SKM-1 treated with dmso at 0.1 percent for 144 hours (cell line): Measurements from ENCODE around the gene ETV3L.
"Not testable (repeated sequence)": the region's sequence is repeated elsewhere in the genome, so short reads cannot be mapped to it uniquely, and the experiment has no call there.

Source experiments
- DNase-seq: peaks from one replicate; lab custom pipeline; 2025; ENCODE audit not compliant: unreplicated experiment; lab: John Stamatoyannopoulos, UW

ETV3L gene

GRCh38 chr1:157084720-157085119 lies 14.9 kb downstream of the ETV3L start:
- DNase-seq, result no peak

GRCh38 chr1:157081707-157082106 lies 17.9 kb downstream of the ETV3L start:
- no peak for DNase-seq

DNA sequence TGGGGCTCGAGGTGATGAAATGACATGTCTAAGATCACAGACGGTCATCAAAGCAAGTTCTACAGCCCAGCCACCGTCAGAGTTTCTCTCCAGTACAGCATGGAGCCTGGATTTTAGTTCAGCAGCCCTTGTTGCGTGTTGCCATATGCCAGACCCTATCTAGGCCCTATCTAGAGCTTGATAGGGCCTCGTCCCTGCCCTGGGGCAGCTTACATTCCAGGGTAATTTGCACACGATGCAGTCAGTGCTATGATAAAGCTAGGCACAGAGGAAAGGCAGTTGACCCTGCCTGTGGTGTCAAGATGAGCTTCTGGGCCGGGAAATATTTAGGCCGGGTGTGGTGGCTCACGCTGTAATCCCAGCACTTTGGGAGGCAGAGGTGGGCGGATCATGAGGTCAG lies 18.9 kb downstream of the ETV3L start:
- no peak for DNase-seq

GRCh38 chr1:157077394-157077793 lies 22.2 kb downstream of the ETV3L start:
- no peak for DNase-seq

DNA sequence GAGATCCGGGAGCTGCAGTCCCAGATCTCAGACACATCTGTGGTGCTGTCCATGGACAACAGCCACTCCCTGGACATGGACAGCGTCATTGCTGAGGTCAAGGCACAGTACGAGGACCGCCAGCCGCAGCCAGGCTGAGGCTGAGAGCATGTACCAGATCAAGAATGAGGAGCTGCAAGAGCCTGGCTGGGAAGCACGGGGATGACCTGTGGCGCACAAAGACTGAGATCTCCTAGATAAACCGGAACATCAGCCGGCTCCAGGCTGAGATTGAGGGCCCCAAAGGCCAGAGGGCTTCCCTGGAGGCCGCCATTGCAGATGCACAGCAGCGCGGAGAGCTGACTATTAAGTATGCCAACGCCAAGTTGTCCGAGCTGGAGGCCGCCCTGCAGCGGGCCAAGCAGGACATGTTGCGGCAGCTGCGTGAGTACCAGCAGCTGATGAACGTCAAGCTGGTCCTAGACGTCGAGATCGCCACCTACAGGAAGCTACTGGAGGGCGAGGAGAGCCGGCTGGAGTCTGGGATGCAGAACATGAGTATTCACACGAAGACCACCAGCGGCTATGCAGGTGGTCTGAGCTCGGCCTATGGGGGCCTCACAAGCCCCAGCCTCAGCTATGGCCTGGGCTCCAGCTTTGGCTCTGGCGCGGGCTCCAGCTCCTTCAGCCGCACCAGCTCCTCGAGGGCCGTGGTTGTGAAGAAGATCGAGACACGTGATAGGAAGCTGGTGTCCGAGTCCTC lies 25.5 kb downstream of the ETV3L start:
- peak; percentile 48 for DNase-seq

- DNase-seq, result no peak
Measured at GRCh38 chr1:157069601-157070000, 30.0 kb downstream of the ETV3L start.

DNA sequence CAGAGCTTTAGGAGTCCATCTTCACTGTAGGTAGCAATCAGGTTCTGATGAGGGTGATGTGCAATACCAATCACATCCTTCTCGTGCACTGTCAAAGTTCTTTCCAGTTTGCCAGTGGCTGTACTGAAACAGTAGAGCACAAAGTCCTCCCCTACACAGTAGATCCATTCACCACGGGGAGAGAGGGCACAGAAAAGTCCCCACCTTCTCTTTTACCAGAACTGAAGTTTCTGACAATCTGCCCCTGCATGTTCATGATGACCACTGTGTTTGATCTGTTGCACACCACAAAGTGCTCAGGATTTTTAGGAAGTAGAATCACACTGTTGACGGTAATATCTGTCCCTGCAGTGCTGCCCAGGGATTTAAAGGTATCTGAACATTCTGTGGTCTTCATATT lies 40.4 kb downstream of the ETV3L start:
- not testable (repeated sequence) for DNase-seq

GRCh38 chr1:157056269-157056668 lies 43.3 kb downstream of the ETV3L start:
- DNase-seq, result no peak

DNA sequence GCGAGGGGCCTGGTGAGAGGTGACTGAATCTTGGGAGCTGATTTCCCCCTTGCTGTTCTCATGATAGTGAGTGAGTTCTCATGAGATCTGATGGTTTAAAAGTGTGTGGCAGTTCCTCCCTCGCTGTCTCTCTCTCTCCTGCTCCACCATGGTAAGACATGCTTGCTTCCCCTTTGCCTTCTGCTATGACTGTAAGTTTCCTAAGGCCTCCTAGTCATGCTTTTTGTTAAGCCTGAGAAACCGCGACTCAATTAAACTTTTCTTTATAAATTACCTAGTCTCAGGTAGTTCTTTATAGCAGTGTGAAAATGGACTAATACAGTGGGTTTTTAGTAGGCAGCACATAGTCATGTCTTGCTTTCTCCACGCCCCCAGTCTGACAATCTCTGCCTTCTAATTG lies 43.9 kb downstream of the ETV3L start:
- peak; percentile 64 for DNase-seq

DNA sequence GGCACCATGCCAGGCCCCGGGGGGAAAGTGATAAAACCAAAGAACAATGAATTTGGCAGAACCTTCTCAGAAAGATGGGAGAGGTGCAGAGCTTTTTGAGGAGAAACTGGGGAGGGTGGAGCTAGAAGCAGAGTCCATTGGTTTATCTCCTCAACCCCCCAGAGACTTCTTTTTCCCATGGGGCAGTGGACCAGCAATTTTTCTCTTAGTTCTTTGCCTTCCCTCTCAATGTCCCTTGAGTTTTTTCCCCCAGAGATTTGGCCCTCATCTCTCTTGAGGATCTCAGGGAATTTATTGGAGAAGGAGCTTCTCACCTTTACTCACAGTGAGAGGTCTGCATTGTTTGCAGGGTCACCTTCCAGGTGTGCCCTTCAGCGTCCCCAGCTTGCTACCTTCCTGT lies 48.8 kb downstream of the ETV3L start:
- DNase-seq, result no peak

- DNase-seq, result no peak
Measured at GRCh38 chr1:157047062-157047410, 52.6 kb downstream of the ETV3L start.

GRCh38 chr1:157045250-157046218 lies 54.1 kb downstream of the ETV3L start, which contains the start of gene ARHGEF11:
ARHGEF11 (minus strand) TSS chr1:157045742; CDS start chr1:157044330, 1,412 bp downstream.
- DNase-seq, result peak; percentile 88

- no peak for DNase-seq
Measured at GRCh38 chr1:157044326-157044725, 55.3 kb downstream of the ETV3L start.

DNA sequence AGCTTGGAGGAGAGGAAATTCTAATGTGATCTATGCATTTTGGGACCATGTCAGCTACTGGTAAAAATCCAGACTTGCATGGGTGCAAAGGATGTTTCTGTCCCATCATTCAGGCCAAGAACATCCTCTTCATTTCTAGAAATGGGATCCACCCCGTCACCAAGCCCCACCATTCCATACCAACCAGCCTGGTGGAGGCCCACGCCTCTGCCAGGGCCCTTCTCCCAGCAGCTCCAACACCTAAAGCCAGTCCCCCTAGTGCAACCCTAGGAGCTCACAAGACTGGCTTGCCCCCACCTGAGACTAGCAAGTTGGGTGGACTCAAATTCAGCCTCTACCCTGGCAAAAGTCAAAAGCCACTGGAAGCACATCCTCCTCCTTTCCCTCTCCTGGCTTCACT lies 55.9 kb downstream of the ETV3L start:
- no peak for DNase-seq

DNA sequence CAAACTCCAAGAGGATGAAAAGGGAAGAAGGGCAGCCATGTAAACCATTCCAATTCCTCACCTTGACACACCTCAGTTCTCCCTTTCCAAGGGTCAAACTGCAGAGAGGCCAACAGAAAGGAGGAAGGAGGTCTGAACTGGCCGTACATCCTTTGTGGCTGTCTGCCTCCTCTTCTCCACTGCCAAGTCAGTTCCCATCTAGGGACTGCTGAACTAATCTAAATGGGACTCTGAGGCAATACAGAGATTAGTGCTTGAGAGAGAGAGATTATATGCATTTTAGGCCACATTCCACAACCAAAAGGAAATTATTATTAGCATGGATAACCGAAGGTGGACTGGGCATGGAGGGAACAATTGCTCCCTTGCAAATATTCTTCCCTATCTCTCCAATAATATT lies 56.8 kb downstream of the ETV3L start:
- no peak for DNase-seq
